ENCODE measurements around the gene GTF2IRD1. TPM values are rescaled to one million over a fixed set of nuclear protein-coding genes. Genes with fewer than 3 reads are reported as not detected.

Gene GTF2IRD1
- total RNA-seq, 1 experiment from 2014 or later, result 34.3 TPM

DNA sequence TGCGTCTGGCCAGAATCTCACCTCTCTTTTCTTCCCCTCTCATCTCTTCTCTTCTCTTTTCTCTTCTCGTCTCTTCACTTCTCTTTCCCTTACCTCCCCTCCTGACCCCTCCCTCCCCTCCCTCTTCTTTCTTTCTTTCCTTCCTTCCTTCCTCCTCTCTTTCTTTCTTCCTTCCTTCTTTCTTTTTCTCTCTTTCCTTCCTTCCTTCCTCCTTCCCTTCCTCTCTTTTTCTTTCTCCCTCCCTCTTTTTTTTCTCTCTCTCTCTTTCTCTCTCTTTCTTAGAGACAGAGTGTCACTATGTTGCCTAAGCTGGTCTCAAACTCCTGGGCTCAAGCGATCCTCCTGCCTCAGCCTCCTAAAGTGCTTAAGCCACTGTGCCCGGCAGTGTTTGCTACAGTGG, 4.6 kb upstream of the GTF2IRD1 start:
- H4K8ac ChIP-seq (replicated peaks; ENCODE audit: insufficient read length, low read depth, low read length), result no peak overlapping the region
- H2BK15ac ChIP-seq (ENCODE audit: low read depth, low read length), result no peak overlapping the region
- no peak overlapping the region for H3K27ac ChIP-seq (ENCODE audit: insufficient read length, low read depth, low read length)
- no peaks in the 10 kb centered on the region for H3K9me3 ChIP-seq (ENCODE audit: control insufficient read depth, low read depth, low read length)
- Mint-ChIP-seq H3K36me3 (ENCODE audit: insufficient read depth in 1 of 3, low read depth in 3 of 3) (no peaks in the 10 kb centered on the region; a peak in 1 of 7 replicates), H3K4me1 (peaks cover 6 to 7% of the 10 kb centered on the region in 2 experiments; a peak in 3 of 4 replicates), H3K27ac (peak overlapping the region in 1 of 3 experiments; percentile 92; a peak in 1 of 7 replicates), H3K4me3 (no peak overlapping the region), H3K27me3 (ENCODE audit: low read depth) (peaks cover 3% of the 10 kb centered on the region), H3K9me3 (peaks cover 0 to 6% of the 10 kb centered on the region in 2 experiments; a peak in 3 of 5 replicates)
- no peak overlapping the region for H4K5ac ChIP-seq (ENCODE audit: insufficient read length, low read depth, low read length)
- H3K14ac ChIP-seq (ENCODE audit: insufficient read depth, low read length), result no peak overlapping the region
- H3K27me3 ChIP-seq (ENCODE audit: insufficient read depth, low read length), result no peaks in the 10 kb centered on the region
- H2BK20ac ChIP-seq (ENCODE audit: low read depth, low read length, poor library complexity, severe bottlenecking), result no peak overlapping the region
- H2AK5ac ChIP-seq (ENCODE audit: insufficient read length, low read length), result no peak overlapping the region
- no peak overlapping the region for H4K91ac ChIP-seq (ENCODE audit: insufficient read length, low read depth, low read length)
- H4K20me1 ChIP-seq (ENCODE audit: control insufficient read depth, insufficient read depth, insufficient read length), result no peaks in the 10 kb centered on the region
- no peak overlapping the region for H3T11ph ChIP-seq (ENCODE audit: low read length)
- H2BK5ac ChIP-seq (ENCODE audit: insufficient read length, low read length), result no peak overlapping the region
- no peak overlapping the region for H3K23ac ChIP-seq (ENCODE audit: insufficient read length, low read depth, low read length)
- H3K4ac ChIP-seq (ENCODE audit: low read depth, low read length), result no peak overlapping the region
- WGBS (ENCODE audit: extremely low coverage, insufficient read length, low lambda C conversion rate), result 100% methylated on average over 1 of the region's 4 CpGs
- DNase-seq, result no peak
- H3K56ac ChIP-seq (ENCODE audit: insufficient read length, low read depth, low read length), result no peak overlapping the region
- H2AFZ ChIP-seq (ENCODE audit: low read length), result no peak overlapping the region
- H2BK120ac ChIP-seq (ENCODE audit: low read depth, low read length, poor library complexity, severe bottlenecking), result no peak overlapping the region
- H3K9ac ChIP-seq (ENCODE audit: extremely low read depth, insufficient read length, low read length), result no peak overlapping the region
- H2BK12ac ChIP-seq (ENCODE audit: insufficient read length, low read depth, low read length), result no peak overlapping the region
- no peak overlapping the region for H3K18ac ChIP-seq (ENCODE audit: insufficient read length, low read depth, low read length)
- no peaks in the 10 kb centered on the region for H3K79me2 ChIP-seq (ENCODE audit: insufficient read depth, low read length)
- H3K23me2 ChIP-seq (ENCODE audit: insufficient read length, low read depth, low read length, poor library complexity, severe bottlenecking), result no peaks in the 10 kb centered on the region
- no peak for TF ChIP-seq CTCF (conservative IDR thresholded peaks at IDR 0.05)
- H3K4me2 ChIP-seq (ENCODE audit: insufficient read depth, insufficient read length, low read length), result no peak overlapping the region
- no peaks in the 10 kb centered on the region for H3K79me1 ChIP-seq (ENCODE audit: insufficient read depth, low read depth, low read length, poor library complexity, severe bottlenecking)
- H3K4me1 ChIP-seq (ENCODE audit: insufficient read depth, low read length), result no peaks in the 10 kb centered on the region; the same call in 1 of the 2 replicates

Data from H9 (cell line).